ENCODE data around the gene EMP3.

DNA sequence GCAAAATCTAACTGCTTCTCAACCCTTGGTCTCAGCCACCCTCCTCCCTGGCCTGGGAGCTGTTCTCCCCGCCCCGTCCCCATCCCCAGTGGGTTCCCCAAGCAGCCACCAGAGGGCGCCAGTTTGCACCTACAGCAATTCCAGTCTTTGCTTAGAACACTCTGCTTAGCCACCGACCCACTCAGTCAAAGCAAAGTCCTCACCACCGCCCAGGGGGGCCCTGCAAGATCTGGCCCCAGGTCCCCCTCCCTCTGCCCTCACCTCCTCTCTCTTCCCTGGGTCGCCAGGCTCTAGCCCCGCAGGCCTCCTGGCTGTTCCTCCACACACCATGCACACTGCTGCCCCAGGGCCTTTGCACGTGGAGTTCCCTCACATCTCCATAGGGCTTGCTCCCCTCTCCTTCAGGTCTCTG, 26.0 kb downstream of the EMP3 start:
- TF ChIP-seq, protein P1, sequence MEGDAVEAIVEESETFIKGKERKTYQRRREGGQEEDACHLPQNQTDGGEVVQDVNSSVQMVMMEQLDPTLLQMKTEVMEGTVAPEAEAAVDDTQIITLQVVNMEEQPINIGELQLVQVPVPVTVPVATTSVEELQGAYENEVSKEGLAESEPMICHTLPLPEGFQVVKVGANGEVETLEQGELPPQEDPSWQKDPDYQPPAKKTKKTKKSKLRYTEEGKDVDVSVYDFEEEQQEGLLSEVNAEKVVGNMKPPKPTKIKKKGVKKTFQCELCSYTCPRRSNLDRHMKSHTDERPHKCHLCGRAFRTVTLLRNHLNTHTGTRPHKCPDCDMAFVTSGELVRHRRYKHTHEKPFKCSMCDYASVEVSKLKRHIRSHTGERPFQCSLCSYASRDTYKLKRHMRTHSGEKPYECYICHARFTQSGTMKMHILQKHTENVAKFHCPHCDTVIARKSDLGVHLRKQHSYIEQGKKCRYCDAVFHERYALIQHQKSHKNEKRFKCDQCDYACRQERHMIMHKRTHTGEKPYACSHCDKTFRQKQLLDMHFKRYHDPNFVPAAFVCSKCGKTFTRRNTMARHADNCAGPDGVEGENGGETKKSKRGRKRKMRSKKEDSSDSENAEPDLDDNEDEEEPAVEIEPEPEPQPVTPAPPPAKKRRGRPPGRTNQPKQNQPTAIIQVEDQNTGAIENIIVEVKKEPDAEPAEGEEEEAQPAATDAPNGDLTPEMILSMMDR (IDR thresholded peaks at IDR 0.05) = peak in 2 of 3 experiments; percentile 35 to 48
- no peak for TF ChIP-seq POLR2AphosphoS5 (IDR thresholded peaks at IDR 0.05; ENCODE audit: insufficient read depth in 1 of 2, low read depth in 1 of 2)

All from vagina (tissue), 2 donors.